H9 (cell line): ENCODE data around the gene PRSS50. TPM values are rescaled to one million over a fixed set of nuclear protein-coding genes. Genes with fewer than 3 reads are reported as not detected.

Source experiments
- DNase-seq: peaks from one replicate; pipeline ENCODE4 v3.0.0-alpha.2; 2017
- H2AFZ ChIP-seq: one replicate; pipeline ENCODE4 v1.6.1; 2013; ENCODE audit warnings: mild to moderate bottlenecking, low read length, control low read depth, moderate library complexity
- H2AK5ac ChIP-seq: 2 replicates; pipeline ENCODE4 v1.6.1; 2013; ENCODE audit warnings: low read length, control low read depth, mixed read lengths; ENCODE audit not compliant: insufficient read length
- H2BK120ac ChIP-seq: one replicate; pipeline ENCODE4 v1.6.1; 2013; ENCODE audit warnings: low read depth, mild to moderate bottlenecking, low read length, control low read depth, inconsistent platforms; ENCODE audit not compliant: poor library complexity, severe bottlenecking
- H2BK12ac ChIP-seq: 2 replicates; pipeline ENCODE4 v1.6.1; 2013; ENCODE audit warnings: low read length, control low read depth, mixed read lengths, low read depth; ENCODE audit not compliant: insufficient read length
- H2BK15ac ChIP-seq: 2 replicates; pipeline ENCODE4 v1.6.1; 2013; ENCODE audit warnings: low read depth, low read length, control low read depth
- H2BK20ac ChIP-seq: one replicate; pipeline ENCODE4 v1.6.1; 2013; ENCODE audit warnings: low read depth, mild to moderate bottlenecking, low read length, control low read depth, inconsistent platforms; ENCODE audit not compliant: poor library complexity, severe bottlenecking
- H2BK5ac ChIP-seq: 2 replicates; pipeline ENCODE4 v1.6.1; 2013; ENCODE audit warnings: low read length, control low read depth, mixed read lengths; ENCODE audit not compliant: insufficient read length
- H3K14ac ChIP-seq: 2 replicates; pipeline ENCODE4 v1.6.1; 2013; ENCODE audit warnings: low read length, control low read depth; ENCODE audit not compliant: insufficient read depth
- H3K18ac ChIP-seq: 2 replicates; pipeline ENCODE4 v1.6.1; 2013; ENCODE audit warnings: low read depth, mild to moderate bottlenecking, mixed read lengths, low read length, control low read depth; ENCODE audit not compliant: insufficient read length
- H3K23ac ChIP-seq: 2 replicates; pipeline ENCODE4 v1.6.1; 2013; ENCODE audit warnings: low read length, control low read depth, mixed read lengths, low read depth; ENCODE audit not compliant: insufficient read length
- H3K23me2 ChIP-seq: 2 replicates; pipeline ENCODE4 v1.6.1; 2013; ENCODE audit warnings: low read depth, mild to moderate bottlenecking, mixed read lengths, low read length, control low read depth; ENCODE audit not compliant: insufficient read length, poor library complexity, severe bottlenecking
- H3K27ac ChIP-seq: 2 replicates; pipeline ENCODE4 v1.5.1; 2013; ENCODE audit warnings: low read length, control low read depth, mixed read lengths, low read depth; ENCODE audit not compliant: insufficient read length
- H3K27me3 ChIP-seq: 2 replicates; pipeline ENCODE4 v1.6.1; 2013; ENCODE audit warnings: low read length, control low read depth, inconsistent platforms; ENCODE audit not compliant: insufficient read depth
- H3K4ac ChIP-seq: 2 replicates; pipeline ENCODE4 v1.6.1; 2013; ENCODE audit warnings: low read depth, mild to moderate bottlenecking, control low read depth, inconsistent platforms, low read length, moderate library complexity
- H3K4me1 ChIP-seq: 2 replicates; pipeline ENCODE4 v1.6.1; 2013; ENCODE audit warnings: low read length, control low read depth, inconsistent platforms; ENCODE audit not compliant: insufficient read depth
- H3K4me2 ChIP-seq: 2 replicates; pipeline ENCODE4 v1.6.1; 2013; ENCODE audit warnings: low read length, control low read depth, mixed read lengths; ENCODE audit not compliant: insufficient read length, insufficient read depth
- H3K56ac ChIP-seq: 2 replicates; pipeline ENCODE4 v1.6.1; 2013; ENCODE audit warnings: low read depth, mild to moderate bottlenecking, mixed read lengths, low read length, control low read depth; ENCODE audit not compliant: insufficient read length
- H3K79me1 ChIP-seq: 2 replicates; pipeline ENCODE4 v1.6.1; 2013; ENCODE audit warnings: low read depth, mild to moderate bottlenecking, moderate library complexity, low read length, control low read depth, inconsistent platforms; ENCODE audit not compliant: insufficient read depth, poor library complexity, severe bottlenecking
- H3K79me2 ChIP-seq: 2 replicates; pipeline ENCODE4 v1.6.1; 2013; ENCODE audit warnings: low read length, control low read depth, inconsistent platforms; ENCODE audit not compliant: insufficient read depth
- H3K9ac ChIP-seq: 2 replicates; pipeline ENCODE4 v1.6.1; 2013; ENCODE audit warnings: low read length, control low read depth, mixed read lengths; ENCODE audit not compliant: insufficient read length; ENCODE audit errors: extremely low read depth
- H3K9me3 ChIP-seq: one replicate; pipeline ENCODE4 v1.6.1; 2013; ENCODE audit warnings: low read depth, low read length, inconsistent platforms; ENCODE audit not compliant: control insufficient read depth
- H3T11ph ChIP-seq: one replicate; pipeline ENCODE4 v1.6.1; 2013; ENCODE audit warnings: mild to moderate bottlenecking, low read length, control low read depth, inconsistent platforms
- H4K20me1 ChIP-seq: one replicate; pipeline ENCODE4 v1.6.1; 2013; ENCODE audit not compliant: control insufficient read depth, insufficient read length, insufficient read depth
- H4K5ac ChIP-seq: 2 replicates; pipeline ENCODE4 v1.6.1; 2013; ENCODE audit warnings: low read depth, mild to moderate bottlenecking, mixed read lengths, low read length, control low read depth; ENCODE audit not compliant: insufficient read length
- H4K8ac ChIP-seq: replicated peaks from 2 replicates; pipeline ENCODE4 v1.6.1; 2013; ENCODE audit warnings: low read length, control low read depth, mixed read lengths, low read depth; ENCODE audit not compliant: insufficient read length
- H4K91ac ChIP-seq: 2 replicates; pipeline ENCODE4 v1.6.1; 2013; ENCODE audit warnings: low read depth, mild to moderate bottlenecking, moderate library complexity, mixed read lengths, low read length, control low read depth; ENCODE audit not compliant: insufficient read length
- H3K27ac Mint-ChIP-seq, 3 experiments: 2 replicates in 2 of 3; 3 replicates in 1 of 3; pipeline ENCODE4 v1.8.0; 2020 to 2021; ENCODE audit warnings: mixed read lengths in 3 of 3, mild to moderate bottlenecking in 1 of 3, moderate library complexity in 1 of 3
- H3K27me3 Mint-ChIP-seq: 2 replicates; pipeline ENCODE4 v1.8.0; 2021; ENCODE audit warnings: low read depth, mild to moderate bottlenecking, moderate library complexity, mixed read lengths
- H3K36me3 Mint-ChIP-seq, 3 experiments: 2 replicates in 2 of 3; 3 replicates in 1 of 3; pipeline ENCODE4 v1.8.0; 2020 to 2021; ENCODE audit warnings: low read depth in 3 of 3, mixed read lengths in 3 of 3; ENCODE audit not compliant: insufficient read depth in 1 of 3
- H3K4me1 Mint-ChIP-seq, 2 experiments: 2 replicates each; pipeline ENCODE4 v1.8.0; 2020; ENCODE audit warnings: mixed read lengths in 2 of 2
- H3K4me3 Mint-ChIP-seq, 2 experiments: 2 replicates in 1 of 2; 3 replicates in 1 of 2; pipeline ENCODE4 v1.8.0; 2020 to 2021; ENCODE audit warnings: mild to moderate bottlenecking in 2 of 2, mixed read lengths in 2 of 2, moderate library complexity in 1 of 2
- H3K9me3 Mint-ChIP-seq, 2 experiments: 2 replicates in 1 of 2; 3 replicates in 1 of 2; pipeline ENCODE4 v1.8.0; 2020; ENCODE audit warnings: mild to moderate bottlenecking in 2 of 2, mixed read lengths in 2 of 2, moderate library complexity in 1 of 2
- CTCF ChIP-seq: fragments of 200-600 bp; sonication (generic); conservative IDR thresholded peaks from 3 replicates; pipeline ENCODE4 v1.8.0; 2021; ENCODE audit warnings: antibody characterized with exemption, mild to moderate bottlenecking
- WGBS: extraction: QIAGEN DNeasy Blood & Tissue Kit; methylation state at CpG from one replicate; pipeline ENCODE4 v1.1.7; 2013; ENCODE audit warnings: missing lambda C conversion rate, low lambda C conversion rate, mixed read lengths; ENCODE audit not compliant: insufficient read length; ENCODE audit errors: extremely low coverage; 5-methylcytosine and 5-hydroxymethylcytosine counted together
- total RNA-seq: library from RNA; stranded (reverse); gene quantifications from 2 replicates; pipeline ENCODE4 v1.2.1, GENCODE V29; 2021

The PRSS50 gene
- total RNA-seq, 1 experiment from 2014 or later: 0.24 TPM

- Histone ChIP-seq H3K14ac (no peak overlapping the region; the same call in 1 of the 2 replicates), H3K79me2 (no peaks in the 10 kb centered on the region), H2AFZ (no peak overlapping the region), H3K9me3 (no peaks in the 10 kb centered on the region), H3K23me2 (no peaks in the 10 kb centered on the region), H3K4me1 (no peaks in the 10 kb centered on the region), H3K9ac (no peak overlapping the region), H2BK20ac (no peak overlapping the region), H3K27me3 (no peaks in the 10 kb centered on the region), H2BK15ac (no peak overlapping the region), H2AK5ac (no peak overlapping the region), H4K20me1 (no peaks in the 10 kb centered on the region), H2BK5ac (no peak overlapping the region), H3K18ac (no peak overlapping the region), H2BK12ac (no peak overlapping the region), H4K91ac (no peak overlapping the region), H4K5ac (no peak overlapping the region), H3K79me1 (no peaks in the 10 kb centered on the region), H3K23ac (no peak overlapping the region), H3K27ac (no peak overlapping the region), H3T11ph (no peak overlapping the region), H2BK120ac (no peak overlapping the region), H3K4me2 (no peak overlapping the region), H3K56ac (no peak overlapping the region), H3K4ac (no peak overlapping the region), H4K8ac (no peak overlapping the region)
- no peaks in the 10 kb centered on the region for H3K9me3 Mint-ChIP-seq
- H3K27ac Mint-ChIP-seq: no peak overlapping the region
- no peaks in the 10 kb centered on the region; a peak in 3 of 7 replicates for H3K36me3 Mint-ChIP-seq
- H3K4me1 Mint-ChIP-seq: peaks cover 0 to 14% of the 10 kb centered on the region in 2 experiments; a peak in 3 of 4 replicates
- no CpG with 5 or more reads among the region's 11 CpGs for WGBS
- TF ChIP-seq CTCF: no peak
- DNase-seq: no peak
- H3K27me3 Mint-ChIP-seq: no peaks in the 10 kb centered on the region
- no peak overlapping the region for H3K4me3 Mint-ChIP-seq
Observed at GRCh38 chr3:46682974-46683373, 34.7 kb downstream of the PRSS50 start.
